Stomach smooth muscle (tissue), 2 donors: Measurements from ENCODE around the gene NAA35.

Source experiments
- H3K27ac ChIP-seq: one replicate; pipeline ENCODE4 v1.7.0; 2013; ENCODE audit warnings: mild to moderate bottlenecking, low read length, inconsistent platforms
- H3K27me3 ChIP-seq, 2 donors: one replicate each; pipeline ENCODE4 v1.7.0; 2013; ENCODE audit warnings: low read length in 2 of 2; ENCODE audit not compliant: insufficient read depth in 2 of 2, control insufficient read depth in 1 of 2
- H3K36me3 ChIP-seq, 2 donors: one replicate each; pipeline ENCODE4 v1.7.0; 2013; ENCODE audit warnings: low read length in 2 of 2; ENCODE audit not compliant: control insufficient read depth in 2 of 2, insufficient read depth in 2 of 2
- H3K4me1 ChIP-seq: one replicate; pipeline ENCODE4 v1.7.0; 2013; ENCODE audit warnings: low read length; ENCODE audit not compliant: control insufficient read depth, insufficient read depth
- H3K4me3 ChIP-seq, 2 donors: one replicate each; pipeline ENCODE4 v1.7.0; 2013; ENCODE audit warnings: low read length in 2 of 2
- H3K9ac ChIP-seq, 2 donors: one replicate each; pipeline ENCODE4 v1.7.0; 2013; ENCODE audit warnings: low read length in 2 of 2, mild to moderate bottlenecking in 1 of 2
- H3K9me3 ChIP-seq, 2 donors: one replicate each; pipeline ENCODE4 v1.7.0; 2013; ENCODE audit warnings: low read length in 2 of 2; ENCODE audit not compliant: control insufficient read depth in 2 of 2
- donor health status: healthy.
- donor health status: Pancreatic carcinoma.

Gene NAA35

GRCh38 chr9:85940832-85941621 is at the start of gene NAA35:
TSS of gene NAA35 (plus strand) at chr9:85941146. CDS start at chr9:85942160, 1,014 bp downstream.
- H3K4me1 ChIP-seq, result peaks cover 11% of the 10 kb centered on the region
- H3K4me3 ChIP-seq, result peak within 1 kb of the TSS; percentile 70 to 87
- H3K9ac ChIP-seq, result peak within 1 kb of the TSS; percentile 80 to 82
- no peaks in the 10 kb centered on the region for H3K27me3 ChIP-seq
- H3K36me3 ChIP-seq, result no peaks in the 10 kb centered on the region
- peak within 1 kb of the TSS; percentile 80 for H3K27ac ChIP-seq
- no peaks in the 10 kb centered on the region for H3K9me3 ChIP-seq

GRCh38 chr9:85892401-85892800 is 48.5 kb upstream of the NAA35 start:
- no peak overlapping the region for H3K9ac ChIP-seq
- no peak overlapping the region for H3K4me3 ChIP-seq
- no peaks in the 10 kb centered on the region for H3K4me1 ChIP-seq
- H3K36me3 ChIP-seq, result no peaks in the 10 kb centered on the region
- no peak overlapping the region for H3K27ac ChIP-seq
- H3K27me3 ChIP-seq, result no peaks in the 10 kb centered on the region
- H3K9me3 ChIP-seq, result no peaks in the 10 kb centered on the region

- H3K4me1 ChIP-seq, result no peaks in the 10 kb centered on the region
- no peaks in the 10 kb centered on the region for H3K9me3 ChIP-seq
- no peak overlapping the region for H3K27ac ChIP-seq
- H3K4me3 ChIP-seq, result no peak overlapping the region
- H3K9ac ChIP-seq, result no peak overlapping the region
- no peaks in the 10 kb centered on the region for H3K27me3 ChIP-seq
- peaks cover 0 to 2% of the 10 kb centered on the region in 2 donors for H3K36me3 ChIP-seq
Measured at GRCh38 chr9:85895685-85896084, 45.3 kb upstream of the NAA35 start.

DNA sequence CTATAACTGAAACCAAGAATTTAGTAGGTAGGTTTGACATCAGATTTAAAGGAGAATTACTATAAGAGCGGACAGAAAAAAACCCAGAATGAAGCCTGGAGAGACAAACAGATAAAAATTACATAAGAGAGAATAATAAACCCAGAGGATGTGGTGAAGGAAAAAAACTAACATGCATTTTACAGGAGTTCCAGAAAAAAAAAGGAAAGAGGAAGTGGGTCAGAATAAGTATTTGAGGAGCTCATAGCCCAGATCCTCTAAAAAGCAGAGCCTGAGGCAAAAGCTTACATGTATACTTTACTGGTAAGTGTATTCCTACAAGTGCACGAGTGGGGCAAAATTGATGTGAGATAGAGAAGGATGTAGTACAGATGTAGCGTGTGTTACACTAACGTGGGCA is 43.1 kb upstream of the NAA35 start:
- Histone ChIP-seq H3K9me3 (no peaks in the 10 kb centered on the region), H3K27ac (no peak overlapping the region), H3K27me3 (no peaks in the 10 kb centered on the region), H3K9ac (no peak overlapping the region), H3K4me1 (no peaks in the 10 kb centered on the region), H3K4me3 (no peak overlapping the region), H3K36me3 (peaks cover 0 to 2% of the 10 kb centered on the region in 2 donors)

DNA sequence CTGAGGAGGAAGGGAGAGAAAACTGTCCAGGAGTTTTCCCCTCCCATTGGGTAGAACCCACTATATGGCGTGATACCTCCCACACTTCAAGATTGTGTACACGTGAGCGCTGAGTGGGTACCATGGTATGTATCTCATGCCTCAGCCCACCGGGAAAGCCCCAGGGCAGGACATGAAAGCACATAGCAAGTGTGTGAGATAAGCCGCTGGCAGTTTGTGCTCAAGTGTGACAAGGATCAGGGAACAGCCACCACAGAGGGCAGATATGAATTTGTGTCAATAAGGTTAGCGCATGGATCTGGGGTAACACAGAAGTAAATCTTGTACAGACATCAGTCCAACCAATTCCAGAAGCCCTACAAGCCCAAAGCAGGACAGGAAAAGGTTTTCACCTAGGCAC is 42.6 kb upstream of the NAA35 start:
- Histone ChIP-seq H3K27me3 (no peaks in the 10 kb centered on the region), H3K27ac (no peak overlapping the region), H3K36me3 (peaks cover 0 to 2% of the 10 kb centered on the region in 2 donors), H3K9ac (no peak overlapping the region), H3K9me3 (no peaks in the 10 kb centered on the region), H3K4me3 (no peak overlapping the region), H3K4me1 (no peaks in the 10 kb centered on the region)

GRCh38 chr9:85899388-85899787 is 41.6 kb upstream of the NAA35 start:
- Histone ChIP-seq H3K4me1 (no peaks in the 10 kb centered on the region), H3K27ac (no peak overlapping the region), H3K4me3 (no peak overlapping the region)

DNA sequence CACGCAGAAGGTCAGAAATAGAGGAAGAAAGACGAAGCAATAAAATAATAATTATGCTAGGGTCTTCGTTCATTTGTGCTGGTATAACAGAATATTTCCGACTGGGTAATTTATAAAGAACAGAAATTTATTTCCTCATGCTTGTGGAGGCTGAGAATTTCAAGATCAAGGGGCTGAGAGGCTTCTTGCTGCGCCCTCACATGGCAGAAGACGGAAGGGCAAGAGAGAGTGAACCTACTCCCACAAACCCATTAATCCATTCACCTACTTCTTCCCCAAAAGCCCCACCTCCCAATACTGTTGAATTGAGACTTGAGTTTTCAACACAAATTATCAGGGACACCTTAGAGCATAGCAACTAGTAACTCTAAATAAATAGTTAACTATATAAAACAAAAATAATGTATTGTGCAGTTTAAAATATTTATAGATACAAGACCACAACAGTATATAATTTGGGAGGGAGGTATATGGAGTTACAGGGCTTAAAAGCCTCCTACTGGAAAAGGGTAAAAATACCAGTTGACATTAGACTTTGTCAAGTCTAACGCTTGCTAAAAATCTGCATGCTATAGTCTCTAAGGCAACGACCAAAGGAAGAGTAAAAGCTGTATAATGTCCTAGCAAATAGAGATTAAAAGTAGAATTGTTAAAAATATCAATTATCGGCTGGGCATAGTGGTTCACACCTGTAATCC is 40.3 kb upstream of the NAA35 start:
- Histone ChIP-seq H3K9ac (no peak overlapping the region), H3K9me3 (no peaks in the 10 kb centered on the region), H3K27ac (no peak overlapping the region), H3K27me3 (no peaks in the 10 kb centered on the region), H3K36me3 (peaks cover 0 to 2% of the 10 kb centered on the region in 2 donors), H3K4me1 (no peaks in the 10 kb centered on the region), H3K4me3 (no peak overlapping the region)

More at GRCh38 chr9:85899388-85899787, 41.6 kb upstream of the NAA35 start:
- Histone ChIP-seq H3K36me3 (peaks cover 0 to 2% of the 10 kb centered on the region in 2 donors), H3K9me3 (no peaks in the 10 kb centered on the region), H3K9ac (no peak overlapping the region), H3K27me3 (no peaks in the 10 kb centered on the region)

DNA sequence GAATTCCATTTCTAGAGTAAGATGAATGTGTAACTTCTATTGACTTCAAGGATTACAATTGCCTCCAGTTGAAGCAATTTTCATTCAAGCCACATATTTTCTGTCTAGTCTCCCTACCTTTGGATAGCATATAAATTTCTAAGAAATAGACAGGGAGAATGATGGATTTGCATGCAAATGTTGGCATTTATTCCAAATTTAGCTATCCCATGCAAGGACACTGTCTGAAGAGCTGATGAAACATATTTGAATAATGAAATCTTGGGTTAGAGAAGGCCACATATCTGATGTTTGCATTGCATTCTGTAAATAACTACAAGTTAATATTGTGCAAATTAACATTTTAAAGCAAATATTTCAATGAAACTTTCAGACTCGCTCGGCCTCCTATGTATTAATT is 36.0 kb upstream of the NAA35 start:
- H3K4me1 ChIP-seq, result no peaks in the 10 kb centered on the region
- no peak overlapping the region for H3K9ac ChIP-seq
- no peaks in the 10 kb centered on the region for H3K27me3 ChIP-seq
- H3K9me3 ChIP-seq, result no peaks in the 10 kb centered on the region
- H3K27ac ChIP-seq, result no peak overlapping the region
- H3K36me3 ChIP-seq, result no peaks in the 10 kb centered on the region
- no peak overlapping the region for H3K4me3 ChIP-seq

DNA sequence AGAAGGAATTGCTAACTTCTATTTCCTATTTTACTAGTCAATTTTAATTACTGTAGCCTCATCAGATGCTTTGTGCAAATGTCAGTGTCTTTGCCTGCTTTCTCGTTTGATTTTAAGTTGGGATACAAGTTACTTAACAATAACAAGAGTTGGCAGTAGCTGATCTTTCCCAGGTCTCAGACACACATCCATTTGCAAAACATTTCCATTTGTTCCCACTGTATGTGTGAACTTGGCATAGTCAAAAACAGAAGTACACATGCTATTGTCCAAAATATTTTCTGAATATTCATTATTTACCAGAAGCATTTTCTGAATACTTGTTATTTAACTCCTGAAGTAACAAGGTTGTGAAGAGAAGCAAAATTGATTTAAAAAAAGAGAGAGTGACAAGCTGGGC is 35.0 kb upstream of the NAA35 start:
- no peaks in the 10 kb centered on the region for H3K9me3 ChIP-seq
- H3K9ac ChIP-seq, result no peak overlapping the region
- no peaks in the 10 kb centered on the region for H3K36me3 ChIP-seq
- H3K27ac ChIP-seq, result no peak overlapping the region
- H3K4me3 ChIP-seq, result no peak overlapping the region
- H3K27me3 ChIP-seq, result no peaks in the 10 kb centered on the region
- H3K4me1 ChIP-seq, result no peaks in the 10 kb centered on the region

- no peak overlapping the region for H3K27ac ChIP-seq
- H3K9me3 ChIP-seq, result no peaks in the 10 kb centered on the region
- no peaks in the 10 kb centered on the region for H3K4me1 ChIP-seq
- H3K36me3 ChIP-seq, result no peaks in the 10 kb centered on the region
- H3K27me3 ChIP-seq, result no peaks in the 10 kb centered on the region
- H3K9ac ChIP-seq, result no peak overlapping the region
- no peak overlapping the region for H3K4me3 ChIP-seq
Measured at GRCh38 chr9:85909390-85909789, 31.6 kb upstream of the NAA35 start.

GRCh38 chr9:85914108-85914507 is 26.8 kb upstream of the NAA35 start:
- Histone ChIP-seq H3K27ac (no peak overlapping the region), H3K4me3 (no peak overlapping the region), H3K4me1 (no peaks in the 10 kb centered on the region), H3K9me3 (no peaks in the 10 kb centered on the region), H3K36me3 (no peaks in the 10 kb centered on the region), H3K27me3 (no peaks in the 10 kb centered on the region), H3K9ac (no peak overlapping the region)
